ENCODE measurements around the gene FCRL2.
"Not testable (repeated sequence)": the region's sequence is repeated elsewhere in the genome, so short reads cannot be mapped to it uniquely, and the experiment has no call there.

The FCRL2 gene

DNA sequence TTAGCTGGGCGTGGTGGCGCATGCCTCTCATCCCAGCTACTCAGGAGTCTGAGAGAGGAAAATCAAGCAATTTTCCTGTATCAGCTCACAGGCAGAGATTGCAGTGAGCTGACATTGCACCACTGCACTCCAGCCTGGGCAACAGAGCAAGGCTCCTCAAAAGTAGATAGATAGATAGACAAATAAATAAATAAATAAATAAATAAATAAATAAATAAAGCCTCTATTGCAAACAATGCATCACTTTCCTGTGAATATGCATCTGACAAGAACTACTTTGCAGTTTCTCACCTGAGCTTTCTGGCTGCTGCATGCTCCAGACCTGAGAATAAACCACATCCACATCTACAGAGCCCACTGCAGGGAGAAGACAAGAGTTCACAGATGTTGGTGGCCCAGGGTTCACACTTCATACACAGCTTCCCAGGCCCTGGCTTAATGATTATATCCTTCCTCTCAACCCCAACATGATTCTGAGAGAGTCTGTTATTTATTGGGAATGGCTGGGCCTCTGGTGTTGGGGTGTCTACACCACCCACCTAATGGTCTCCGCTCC is 28.6 kb downstream of the FCRL2 start:
- no peak for DNase-seq

DNA sequence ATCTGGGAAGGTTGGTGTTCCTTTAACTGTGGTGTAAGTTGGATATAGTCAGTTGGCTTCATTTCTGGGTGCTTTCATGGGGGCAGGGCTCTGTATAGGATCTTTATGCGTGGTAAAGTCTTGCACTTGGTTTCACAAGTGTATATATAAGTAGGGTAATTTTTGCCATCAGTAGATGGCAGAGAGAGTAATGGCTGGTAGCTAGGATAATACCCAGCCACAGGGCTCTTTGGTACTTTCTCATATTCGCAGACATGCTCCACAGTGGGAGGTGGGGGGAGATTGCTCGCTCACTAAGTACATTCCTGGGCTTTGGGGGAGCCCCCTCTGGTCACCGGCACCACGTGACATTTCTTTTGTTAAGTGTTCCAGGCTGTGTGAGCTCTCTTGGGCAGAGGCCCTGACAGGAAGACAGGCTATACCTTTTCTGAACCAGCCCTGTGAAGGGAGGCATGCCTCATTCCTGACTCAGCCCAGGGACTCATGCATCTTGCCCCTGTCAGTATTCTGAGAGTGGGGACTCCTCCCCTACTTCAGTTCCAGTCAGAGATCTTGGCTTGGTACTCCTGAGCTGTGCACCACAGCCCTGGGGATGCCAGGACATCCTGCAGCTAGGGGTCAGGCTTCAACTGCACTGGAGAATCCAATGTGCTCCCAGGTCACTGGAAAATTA is 37.6 kb downstream of the FCRL2 start:
- no peak for DNase-seq

DNA sequence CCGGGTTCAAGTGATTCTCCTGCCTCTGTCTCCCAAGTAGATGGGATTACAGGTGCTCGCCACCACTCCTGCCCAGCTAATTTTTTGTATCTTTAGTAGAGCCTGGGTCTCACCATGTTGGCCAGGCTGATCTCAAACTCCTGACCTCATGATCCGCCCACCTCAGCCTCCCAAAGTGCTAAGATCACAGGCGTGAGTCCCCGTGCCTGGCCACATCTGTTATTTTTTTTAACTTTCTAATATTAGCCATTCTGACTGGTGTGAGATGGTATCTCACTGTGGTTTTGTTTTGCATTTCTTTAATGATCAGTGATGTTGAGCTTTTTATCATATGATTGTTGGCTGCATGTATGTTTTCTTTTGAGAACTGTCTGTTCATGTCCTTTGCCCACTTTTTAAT is 40.9 kb downstream of the FCRL2 start:
- DNase-seq: not testable (repeated sequence)

DNA sequence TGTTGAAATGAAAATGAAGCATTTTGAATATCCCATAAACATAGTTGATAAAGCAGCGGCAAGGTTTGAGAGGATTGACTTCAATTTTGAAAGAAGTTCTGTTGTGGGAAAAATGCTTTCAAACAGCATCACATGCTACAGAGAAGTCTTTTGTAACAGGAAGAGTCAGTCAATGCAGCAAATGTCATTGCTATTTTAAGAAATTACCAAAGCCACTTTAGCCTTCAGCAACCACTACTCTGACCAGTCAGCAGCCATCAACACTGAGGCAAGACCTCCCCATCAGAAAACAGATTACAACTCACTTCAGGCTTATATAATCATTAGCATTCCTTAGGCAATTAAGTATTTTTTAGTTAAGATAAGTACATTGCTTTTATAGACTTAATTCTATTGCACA is 42.6 kb downstream of the FCRL2 start:
- no peak for DNase-seq

DNA sequence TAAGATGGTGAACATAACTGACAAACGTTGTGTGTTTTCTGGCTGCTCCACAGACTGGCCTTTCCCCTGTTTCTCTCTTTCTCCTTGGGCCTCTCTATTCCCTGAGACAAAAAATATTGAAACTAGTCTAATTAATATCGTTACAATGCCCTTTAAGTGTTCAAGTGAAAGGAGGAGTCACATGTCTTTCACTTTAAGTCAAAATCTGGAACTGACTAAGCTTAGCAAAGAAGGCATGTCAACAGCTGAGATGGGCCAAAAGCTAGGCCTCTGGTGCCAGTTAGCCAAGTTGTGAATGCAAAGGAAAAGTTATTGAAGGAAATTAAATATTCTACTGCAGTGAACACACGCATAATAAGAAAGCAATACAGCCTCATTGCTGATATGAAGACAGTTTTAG is 44.2 kb downstream of the FCRL2 start:
- DNase-seq: no peak

DNA sequence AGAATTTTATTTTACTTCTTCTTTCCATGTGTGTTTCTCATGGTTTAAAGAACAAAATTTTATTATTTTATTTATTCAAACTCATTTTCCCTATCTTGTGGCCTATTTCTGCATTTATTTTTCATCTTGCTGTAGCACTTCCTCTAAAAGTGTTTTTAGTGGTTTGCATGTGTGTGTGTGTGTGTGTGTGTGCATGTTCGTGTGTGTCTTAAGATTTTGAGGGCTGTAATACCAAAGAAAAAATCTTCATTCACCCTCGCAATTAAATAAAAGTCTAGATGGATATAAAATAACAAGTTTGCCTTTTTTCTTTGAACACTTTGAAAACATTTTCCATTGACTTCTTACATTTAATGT is 51.7 kb downstream of the FCRL2 start:
- DNase-seq: no peak

DNA sequence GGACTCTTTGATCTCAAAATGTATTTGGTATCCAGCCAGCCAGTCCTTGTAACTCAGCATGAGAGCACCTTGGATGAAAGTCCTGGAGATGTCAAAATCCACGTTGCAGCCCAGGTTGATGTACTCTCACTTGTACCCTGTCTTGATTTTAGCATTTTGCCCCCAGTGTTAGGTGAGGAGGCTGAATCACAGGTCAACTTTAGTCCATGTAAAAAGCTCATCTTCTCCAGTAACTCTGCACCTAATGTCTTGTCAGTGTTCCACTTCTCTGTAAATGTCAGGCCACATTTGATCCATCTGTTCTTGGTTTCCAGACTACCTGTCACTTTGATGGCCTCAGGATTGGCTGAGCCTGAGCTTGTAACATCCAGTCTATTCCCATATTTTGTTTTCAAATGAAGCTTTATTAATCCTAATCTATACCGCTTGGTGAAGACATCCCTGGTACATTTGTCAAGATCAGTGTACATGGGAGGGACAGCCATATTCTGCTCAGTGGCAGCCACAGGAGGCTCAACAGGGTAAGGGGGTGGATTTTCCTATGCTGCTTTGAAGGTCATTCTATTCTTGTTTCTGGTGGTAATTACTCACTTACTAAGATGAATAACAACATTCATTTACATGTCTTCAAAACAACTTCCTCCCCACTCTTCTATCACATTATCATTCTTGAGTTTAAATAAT is 52.3 kb downstream of the FCRL2 start:
- no peak for DNase-seq

DNA sequence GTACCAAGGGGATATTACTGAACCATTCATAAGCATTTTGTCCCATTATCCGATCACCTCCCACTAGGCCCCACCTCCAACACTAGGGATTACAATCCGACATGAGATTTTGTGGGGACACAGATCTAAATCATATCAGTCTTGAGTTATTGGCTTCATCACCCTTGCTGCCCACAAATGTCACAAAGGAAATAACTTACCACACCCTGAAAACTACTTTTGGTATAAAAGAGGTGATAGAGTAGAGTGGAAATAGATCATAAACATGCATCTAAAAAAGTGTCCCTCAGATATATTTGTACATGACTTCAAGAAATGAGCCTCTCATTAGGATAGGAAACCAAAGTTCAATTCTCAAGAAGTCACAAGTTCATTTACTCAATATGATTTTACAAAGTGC is 53.8 kb downstream of the FCRL2 start:
- no peak for DNase-seq

DNA sequence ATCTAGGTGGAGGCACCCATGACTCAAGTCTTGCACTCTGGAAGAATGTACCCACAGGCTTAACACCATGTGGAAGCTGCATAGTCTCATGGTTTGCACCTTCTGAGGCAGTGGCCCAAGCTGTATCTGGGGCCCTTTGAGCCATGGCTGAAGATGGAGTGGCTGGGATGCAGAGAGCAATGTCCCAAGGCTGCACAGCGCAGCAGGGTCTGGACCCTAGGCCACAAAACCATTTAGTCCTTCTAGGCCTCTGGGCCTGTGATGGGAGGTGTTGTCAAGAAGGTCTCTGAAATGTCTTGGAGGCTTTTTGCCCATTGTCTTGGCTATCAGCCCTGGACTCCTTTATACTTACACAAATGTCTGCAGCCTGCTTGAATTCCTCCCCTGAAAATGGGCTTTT is 54.9 kb downstream of the FCRL2 start:
- DNase-seq: no peak

DNA sequence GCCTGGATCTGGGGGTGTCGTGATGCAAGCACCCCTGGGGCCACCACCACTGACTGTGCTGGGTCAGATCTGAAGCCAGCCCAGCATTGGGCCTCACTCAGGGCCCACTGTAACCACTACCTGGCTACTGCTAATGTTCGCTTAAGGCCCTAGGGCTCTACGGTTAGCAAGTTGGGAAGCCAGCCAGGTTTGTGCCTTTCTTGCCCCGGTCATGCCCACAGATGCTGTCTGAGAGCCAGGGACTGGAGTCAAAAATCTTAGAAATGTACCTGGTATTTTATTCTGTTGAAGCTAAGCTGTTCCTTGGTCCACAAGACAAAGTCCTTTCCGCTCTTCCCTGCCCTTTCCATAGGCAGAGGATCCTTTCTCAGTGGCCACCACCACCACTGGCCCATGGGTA is 61.2 kb downstream of the FCRL2 start:
- DNase-seq: no peak

DNA sequence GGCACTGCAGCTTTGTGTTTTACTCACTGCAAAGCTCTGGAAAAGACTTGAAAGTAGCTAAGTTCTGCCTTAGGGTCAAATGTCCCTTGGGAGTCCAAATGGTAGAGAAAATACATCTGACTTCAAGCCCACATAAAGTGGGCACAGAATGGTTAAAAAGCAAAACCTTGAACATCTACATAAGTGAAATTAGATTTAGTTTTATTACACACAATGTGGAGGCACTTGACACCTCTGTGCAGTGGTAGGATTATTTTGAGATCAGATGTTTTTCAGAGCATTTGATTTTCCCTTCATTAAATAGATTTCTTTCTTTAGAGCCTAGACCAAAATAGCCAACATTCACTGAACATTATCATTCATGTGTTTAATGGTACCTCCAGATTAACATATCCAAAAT is 65.1 kb downstream of the FCRL2 start:
- no peak for DNase-seq

DNA sequence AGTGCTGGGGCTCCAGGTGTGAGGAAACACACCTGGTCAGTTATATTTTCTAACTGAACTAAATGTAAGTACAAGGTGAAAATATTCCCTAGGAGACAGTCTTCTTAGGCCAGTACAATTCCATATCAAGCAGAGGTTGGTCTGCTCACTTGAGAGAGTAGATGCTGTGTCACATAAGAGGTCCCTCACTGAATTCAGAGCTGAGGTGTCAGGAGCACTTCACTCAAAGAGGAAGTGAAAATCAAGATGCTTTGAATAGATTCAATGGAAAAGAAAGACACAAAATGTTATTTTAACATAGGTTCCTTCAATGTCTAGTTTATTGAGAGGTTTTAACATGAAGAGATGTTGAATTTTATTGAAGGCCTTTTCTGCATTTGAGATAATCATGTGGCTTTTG is 72.1 kb downstream of the FCRL2 start:
- no peak for DNase-seq

DNA sequence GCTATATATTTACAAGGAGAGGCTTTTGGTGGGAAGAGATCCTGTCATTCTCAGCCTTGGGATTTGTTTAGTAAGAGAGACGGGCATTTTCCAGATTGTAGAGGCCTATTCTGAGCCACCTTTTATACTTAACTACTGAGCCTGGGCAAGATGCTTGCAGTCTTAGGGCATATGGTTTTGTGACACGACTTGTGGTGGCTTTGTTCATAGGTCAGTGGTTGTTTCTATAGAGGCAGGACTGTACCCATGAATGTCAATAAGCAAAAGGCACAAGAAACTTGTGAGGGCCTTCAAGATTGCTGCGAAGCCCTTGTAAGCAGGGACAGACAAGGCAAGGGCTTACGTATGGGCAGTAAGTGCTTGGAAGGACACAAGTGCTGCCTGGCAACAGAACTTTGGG is 73.0 kb downstream of the FCRL2 start:
- DNase-seq: no peak

DNA sequence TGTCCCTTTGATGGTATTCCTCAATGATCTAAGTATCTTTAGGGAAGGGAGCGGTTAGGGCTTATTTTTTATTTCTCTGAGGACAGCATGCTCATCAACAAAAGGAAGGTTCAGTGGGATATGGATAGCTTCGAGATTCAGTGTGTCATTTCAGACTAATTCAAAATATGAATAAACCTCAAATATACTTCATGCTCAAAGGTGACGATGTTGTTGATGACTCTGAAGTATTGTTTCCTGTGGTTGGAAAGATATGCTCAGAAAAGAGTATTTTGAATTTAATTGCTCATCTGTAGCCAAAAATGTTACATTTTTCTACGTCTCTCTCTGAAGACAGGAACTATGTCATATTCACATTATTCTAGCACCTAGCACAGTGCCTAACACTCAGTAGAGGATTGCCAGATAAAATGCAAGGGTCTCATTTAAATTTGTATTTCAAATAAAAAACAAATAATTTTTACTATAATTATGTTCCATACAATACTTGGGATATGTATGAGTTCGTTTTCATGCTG is 74.6 kb downstream of the FCRL2 start:
- no peak for DNase-seq

DNA sequence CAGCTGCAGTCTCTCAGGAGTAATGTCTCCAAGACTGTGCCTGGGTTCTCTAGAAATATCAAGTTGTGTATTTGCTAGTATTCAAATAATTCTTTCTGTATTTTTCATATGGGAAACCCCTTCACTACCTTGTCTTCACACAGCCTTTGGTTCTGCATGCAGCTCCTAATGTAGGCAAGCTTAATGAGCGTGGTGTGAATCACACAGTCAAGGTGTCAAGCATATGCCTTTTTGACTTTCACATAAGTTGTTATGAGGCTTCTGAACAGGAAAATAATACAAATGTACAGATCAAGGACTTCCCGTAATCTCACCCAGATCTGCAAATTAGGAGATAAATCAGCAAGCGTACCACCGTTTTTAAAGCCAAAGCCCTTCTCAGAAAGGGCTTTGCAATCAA is 76.2 kb downstream of the FCRL2 start, which contains the start of gene FCRL3:
TSS of gene FCRL3 (minus strand) at position 38 of the 400 bp plus-strand sequence. CDS start 280 bp downstream, outside the sequence.
- no peak for DNase-seq

DNA sequence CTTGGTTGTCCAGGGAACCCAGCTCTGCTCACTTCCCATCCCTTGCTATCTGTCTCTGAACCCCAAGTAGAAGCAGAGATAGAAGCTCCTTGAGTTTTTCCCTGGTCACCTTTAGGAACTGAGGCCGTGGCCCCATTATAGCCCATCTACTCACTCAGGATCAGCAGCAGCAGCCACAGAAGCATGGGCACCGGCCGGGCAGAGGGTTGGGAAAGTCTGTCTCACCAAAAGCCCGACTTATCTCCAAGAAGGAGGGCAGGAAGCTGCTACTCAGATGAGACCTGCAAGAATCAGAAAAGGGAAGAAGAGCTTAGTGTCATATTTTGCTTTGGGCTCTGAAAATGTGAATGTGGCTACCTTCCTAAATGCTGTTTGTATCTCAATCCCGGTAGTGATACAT is 76.6 kb downstream of the FCRL2 start:
- DNase-seq: no peak

DNA sequence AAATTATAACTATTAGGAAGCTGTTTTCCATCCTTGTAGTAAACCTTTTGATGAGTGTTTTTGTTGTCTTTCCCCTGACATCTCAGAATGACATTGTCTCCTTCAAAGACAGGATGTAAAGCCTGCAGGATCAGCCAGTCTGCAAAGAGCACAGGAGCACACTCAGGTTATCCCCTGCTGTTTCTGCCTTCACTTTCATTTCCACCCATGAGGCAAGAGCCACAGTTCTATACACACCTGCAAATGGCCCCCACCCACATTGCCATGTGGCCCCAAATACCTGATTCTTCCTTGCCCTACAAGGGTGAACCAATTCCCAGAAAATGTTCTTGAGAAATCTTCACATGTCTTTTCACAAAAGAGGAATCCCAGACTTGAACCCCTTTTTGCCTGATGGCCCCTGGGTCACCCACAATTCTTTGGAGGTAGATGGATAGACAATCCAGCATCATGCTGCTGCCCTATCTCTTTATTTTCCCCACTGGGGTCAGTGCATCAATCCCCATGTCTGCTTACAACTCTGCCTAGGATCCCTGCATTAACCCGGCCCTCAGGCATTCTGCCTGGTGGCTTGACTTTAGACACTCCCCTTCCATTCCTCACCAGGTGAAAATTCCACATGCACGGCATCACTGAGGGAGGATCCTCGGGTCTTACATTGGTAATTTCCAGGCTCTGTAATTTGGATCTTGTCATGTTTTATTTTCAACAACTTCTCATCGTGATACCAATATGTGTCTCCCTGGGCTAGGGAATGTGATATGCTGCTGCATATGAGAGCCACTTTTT is 79.0 kb downstream of the FCRL2 start:
- DNase-seq: no peak

DNA sequence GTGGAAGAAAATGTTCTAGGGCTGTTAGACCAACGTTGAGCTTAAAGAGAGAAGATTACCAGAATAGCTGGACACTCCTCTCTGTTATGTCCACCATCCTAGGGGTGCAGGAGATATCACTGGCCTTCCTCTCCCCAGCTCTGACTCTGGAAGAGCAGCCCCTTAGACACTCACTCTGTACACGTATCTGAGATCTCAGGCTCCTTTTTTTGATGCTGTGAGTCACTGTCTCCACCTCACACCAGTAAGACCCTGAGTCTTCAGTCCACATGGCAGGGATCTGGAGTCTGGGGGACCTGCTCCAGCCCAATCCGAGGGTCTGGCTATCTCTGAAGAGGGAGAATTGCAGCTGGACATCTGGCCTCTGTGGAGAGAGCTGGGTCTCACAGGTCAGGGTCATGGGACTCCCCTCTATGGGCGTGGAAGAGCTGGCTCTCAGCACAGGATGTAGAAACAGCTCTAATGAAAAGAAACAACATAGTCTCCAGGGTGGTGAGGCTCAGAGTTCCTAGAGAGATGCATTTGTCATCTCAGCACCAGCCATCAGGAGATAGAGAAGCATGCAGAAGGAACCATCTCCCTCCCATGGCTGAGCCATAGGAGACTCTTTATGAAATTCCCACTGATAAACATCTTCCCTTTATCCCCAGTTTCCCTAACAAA is 79.8 kb downstream of the FCRL2 start:
- no peak for DNase-seq

Measured in NCI-H774 (cell line).